OCI-LY7 (cell line): ENCODE measurements around the gene GRHL3. TPM values are rescaled to one million over a fixed set of nuclear protein-coding genes. Genes with fewer than 3 reads are reported as not detected.
A peak's percentile ranks its signal among the peaks of the same experiment; 100 is the strongest.

Source experiments
- BruUV-seq: library from RNA; stranded (reverse); fragments of 400-500 nt; replicated peaks from 2 replicates; lab custom pipeline; 2021; lab: Mats Ljungman, UMichigan
- CTCF ChIA-PET: fragments of 300-600 bp; sonication (Branson Sonifier 250); formaldehyde crosslinking; loops from one replicate; lab custom pipeline; 2022; ENCODE audit warnings: antibody characterized with exemption; ENCODE audit not compliant: unreplicated experiment; lab: Charles Lee
- POLR2A ChIA-PET: fragments of 300-600 bp; sonication (Branson Sonifier 250); formaldehyde crosslinking; loops from one replicate; lab custom pipeline; 2022; ENCODE audit warnings: antibody characterized with exemption; lab: Charles Lee
- DNase-seq: peaks from one replicate; pipeline ENCODE4 v3.0.0-alpha.2; 2015; ENCODE audit warnings: low spot score
- H2AFZ ChIP-seq: fragments of 200-600 bp; sonication (generic), shearing (Covaris generic); 2 replicates; pipeline ENCODE4 v1.6.1; 2014; ENCODE audit warnings: mild to moderate bottlenecking, antibody characterized with exemption, low read length, moderate library complexity
- H3K27ac ChIP-seq: fragments of 200-600 bp; sonication (generic); 2 replicates; pipeline ENCODE4 v1.5.1; 2014; ENCODE audit warnings: mixed run types, low read depth, mild to moderate bottlenecking, moderate library complexity, low read length, inconsistent platforms; ENCODE audit not compliant: poor library complexity, severe bottlenecking
- H3K36me3 ChIP-seq: fragments of 200-600 bp; sonication (generic); 2 replicates; pipeline ENCODE4 v1.6.1; 2014; ENCODE audit warnings: mild to moderate bottlenecking, antibody characterized with exemption, low read length, moderate library complexity, mixed read lengths; ENCODE audit not compliant: insufficient read depth
- H3K4me1 ChIP-seq: fragments of 200-600 bp; sonication (generic); 2 replicates; pipeline ENCODE4 v1.5.1; 2014; ENCODE audit warnings: mild to moderate bottlenecking, low read length; ENCODE audit not compliant: insufficient read depth, poor library complexity, severe bottlenecking
- H3K4me2 ChIP-seq: fragments of 200-600 bp; sonication (generic); 2 replicates; pipeline ENCODE4 v1.6.1; 2014; ENCODE audit warnings: mild to moderate bottlenecking, low read length
- H3K4me3 ChIP-seq: fragments of 200-600 bp; sonication (generic); 2 replicates; pipeline ENCODE4 v1.5.1; 2014; ENCODE audit warnings: mild to moderate bottlenecking, low read depth, low read length; ENCODE audit not compliant: poor library complexity, severe bottlenecking
- H3K79me2 ChIP-seq: fragments of 200-600 bp; sonication (generic); 2 replicates; pipeline ENCODE4 v1.6.1; 2016; ENCODE audit warnings: low read depth, mild to moderate bottlenecking, low read length, moderate library complexity, mixed read lengths; ENCODE audit not compliant: insufficient read depth
- H3K9me2 ChIP-seq: fragments of 200-600 bp; sonication (generic); 2 replicates; pipeline ENCODE4 v1.6.1; 2016; ENCODE audit warnings: mild to moderate bottlenecking, low read length, mixed read lengths; ENCODE audit not compliant: insufficient read depth
- H3K9me3 ChIP-seq: fragments of 200-600 bp; sonication (generic); 2 replicates; pipeline ENCODE4 v1.6.1; 2014; ENCODE audit warnings: mild to moderate bottlenecking, mixed run types, low read length, mixed read lengths
- H4K20me1 ChIP-seq: fragments of 200-600 bp; sonication (generic); 2 replicates; pipeline ENCODE4 v1.6.1; 2014; ENCODE audit warnings: mild to moderate bottlenecking, antibody characterized with exemption, low read length, moderate library complexity, mixed read lengths; ENCODE audit not compliant: insufficient read depth
- CTCF ChIP-seq: fragments of 200-600 bp; sonication (generic); conservative IDR thresholded peaks from 2 replicates; pipeline ENCODE4 v1.5.1; 2014; ENCODE audit warnings: mild to moderate bottlenecking, antibody characterized with exemption, low read length, moderate library complexity, mixed read lengths
- EZH2phosphoT487 ChIP-seq: fragments of 200-600 bp; sonication (generic); IDR thresholded peaks from 2 replicates; pipeline ENCODE4 v1.6.1; 2018; ENCODE audit warnings: low read depth, borderline replicate concordance, mild to moderate bottlenecking, mixed run types, antibody characterized with exemption, low read length, moderate library complexity, mixed read lengths
- intact Hi-C: fragments of 100-400 bp; cut with micrococcal nuclease; formaldehyde crosslinking; loops from one replicate; pipeline ENCODE4 v1.10.0; 2022; ENCODE audit not compliant: unreplicated experiment
- total RNA-seq, 2 experiments: library from RNA; depleted of rRNA in 1 of 2; stranded (reverse); fragments of >200 nt in 1 of 2; shearing (Covaris generic) in 1 of 2; gene quantifications; 2 replicates each; pipeline ENCODE4 v1.2.3, GENCODE V29; 2014 to 2022

The GRHL3 gene
- total RNA-seq, 2 experiments from 2014 or later: 0.09 to 0.65 TPM

- no peak for DNase-seq
- BruUV-seq: no TSS peak
- ChIA-PET POLR2A (no interaction called here), CTCF (no interaction called here)
- H3K79me2 ChIP-seq: no peaks in the 10 kb centered on the region
- peaks cover 16% of the 10 kb centered on the region for H3K4me1 ChIP-seq
- no peak overlapping the region for H3K27ac ChIP-seq
- intact Hi-C loops: no loop called here
- H3K4me3 ChIP-seq: no peak overlapping the region
- H3K36me3 ChIP-seq: no peaks in the 10 kb centered on the region
- no peaks in the 10 kb centered on the region for H3K9me3 ChIP-seq
- TF ChIP-seq EZH2phosphoT487: no peak
- H4K20me1 ChIP-seq: no peaks in the 10 kb centered on the region
- H3K4me2 ChIP-seq: no peak overlapping the region
- H2AFZ ChIP-seq: no peak overlapping the region
- H3K9me2 ChIP-seq: no peaks in the 10 kb centered on the region
Measured at GRCh38 chr1:24339996-24340395, 20.8 kb downstream of the GRHL3 start.

GRCh38 chr1:24340770-24341169 is 21.6 kb downstream of the GRHL3 start:
- no TSS peak for BruUV-seq
- peak overlapping the region; percentile 38; the same call in 1 of the 2 replicates for H2AFZ ChIP-seq
- DNase-seq: no peak
- no peaks in the 10 kb centered on the region for H3K36me3 ChIP-seq
- CTCF ChIA-PET: no interaction called here
- no peak overlapping the region for H3K4me3 ChIP-seq
- peak overlapping the region; percentile 43 for H3K4me2 ChIP-seq
- H3K79me2 ChIP-seq: no peaks in the 10 kb centered on the region
- H3K4me1 ChIP-seq: peaks cover 16% of the 10 kb centered on the region
- no peak overlapping the region for H3K27ac ChIP-seq
- no peaks in the 10 kb centered on the region for H3K9me2 ChIP-seq
- TF ChIP-seq CTCF (no peak), EZH2phosphoT487 (no peak)
- H3K9me3 ChIP-seq: no peaks in the 10 kb centered on the region
- POLR2A ChIA-PET: no interaction called here
- no peaks in the 10 kb centered on the region for H4K20me1 ChIP-seq
- intact Hi-C loops: no loop called here

- Histone ChIP-seq H3K4me2 (peak overlapping the region; percentile 43), H3K79me2 (no peaks in the 10 kb centered on the region), H4K20me1 (no peaks in the 10 kb centered on the region), H3K4me1 (peaks cover 16% of the 10 kb centered on the region), H3K9me3 (no peaks in the 10 kb centered on the region), H3K4me3 (no peak overlapping the region), H3K36me3 (no peaks in the 10 kb centered on the region), H3K9me2 (no peaks in the 10 kb centered on the region), H3K27ac (no peak overlapping the region), H2AFZ (peak overlapping the region; percentile 38; the same call in 1 of the 2 replicates)
- no peak for TF ChIP-seq EZH2phosphoT487
- TF ChIP-seq CTCF: no peak
- ChIA-PET POLR2A (no interaction called here), CTCF (no interaction called here)
- DNase-seq: peak; percentile 78
- no TSS peak for BruUV-seq
- intact Hi-C loops: no loop called here
Measured at GRCh38 chr1:24341260-24341659, 22.1 kb downstream of the GRHL3 start.
